HG03060 (cell line): ENCODE measurements around the gene C1orf21.
A peak's percentile ranks its signal among the peaks of the same experiment; 100 is the strongest.

ENCODE experiments used
- ATAC-seq: cut with Tn5 transposase; IDR thresholded peaks from one replicate; pipeline ENCODE4 v1.9.1; 2021; ENCODE audit warnings: low read depth, moderate number of reproducible peaks; ENCODE audit not compliant: unreplicated experiment

Gene C1orf21

GRCh38 chr1:184479435-184480167 lies 92.8 kb downstream of the C1orf21 start:
- no peak for ATAC-seq

GRCh38 chr1:184480736-184481135 lies 93.9 kb downstream of the C1orf21 start:
- ATAC-seq, result no peak

GRCh38 chr1:184482136-184482535 lies 95.3 kb downstream of the C1orf21 start:
- ATAC-seq, result no peak

- no peak for ATAC-seq
Measured at GRCh38 chr1:184483101-184483683, 96.4 kb downstream of the C1orf21 start.

GRCh38 chr1:184485751-184486723 lies 99.2 kb downstream of the C1orf21 start:
- ATAC-seq, result no peak

- ATAC-seq, result no peak
Measured at GRCh38 chr1:184486761-184487445, 100.1 kb downstream of the C1orf21 start.

- no peak for ATAC-seq
Measured at GRCh38 chr1:184487531-184488193, 100.8 kb downstream of the C1orf21 start.

GRCh38 chr1:184489908-184490307 lies 103.1 kb downstream of the C1orf21 start:
- no peak for ATAC-seq

- ATAC-seq, result no peak
Measured at GRCh38 chr1:184492536-184492935, 105.7 kb downstream of the C1orf21 start.

GRCh38 chr1:184493987-184494388 lies 107.2 kb downstream of the C1orf21 start:
- ATAC-seq, result no peak

GRCh38 chr1:184494929-184495328 lies 108.1 kb downstream of the C1orf21 start:
- ATAC-seq, result peak; percentile 65

GRCh38 chr1:184497959-184498723 lies 111.3 kb downstream of the C1orf21 start:
- no peak for ATAC-seq

- ATAC-seq, result no peak
Measured at GRCh38 chr1:184499616-184500015, 112.8 kb downstream of the C1orf21 start.

- no peak for ATAC-seq
Measured at GRCh38 chr1:184502161-184502560, 115.3 kb downstream of the C1orf21 start.

GRCh38 chr1:184503221-184503749 lies 116.5 kb downstream of the C1orf21 start:
- ATAC-seq, result no peak

- ATAC-seq, result no peak
Measured at GRCh38 chr1:184504040-184504954, 117.5 kb downstream of the C1orf21 start.

GRCh38 chr1:184504955-184505338 lies 118.1 kb downstream of the C1orf21 start:
- ATAC-seq, result no peak

- ATAC-seq, result no peak
Measured at GRCh38 chr1:184506481-184506880, 119.7 kb downstream of the C1orf21 start.
